Calu3 (cell line): ENCODE data around the gene CYP2B6. TPM values are rescaled to one million over a fixed set of nuclear protein-coding genes. Genes with fewer than 3 reads are reported as not detected.

Experiments
- BruUV-seq: library from RNA; stranded (reverse); fragments of 400-500 nt; replicated peaks from 2 replicates; lab custom pipeline; 2021; lab: Mats Ljungman, UMichigan
- CTCF ChIA-PET: fragments of 300-600 bp; sonication (Branson Sonifier 250); formaldehyde crosslinking; loops from one replicate; lab custom pipeline; 2022; ENCODE audit warnings: antibody characterized with exemption; lab: Charles Lee
- DNase-seq: peaks from one replicate; pipeline ENCODE4 v3.0.0; 2022
- H3K27ac Mint-ChIP-seq: one replicate; pipeline ENCODE4 v1.8.0; 2022; ENCODE audit warnings: mixed read lengths; ENCODE audit not compliant: unreplicated experiment
- H3K27me3 Mint-ChIP-seq: one replicate; pipeline ENCODE4 v1.8.0; 2022; ENCODE audit warnings: mixed read lengths; ENCODE audit not compliant: unreplicated experiment
- H3K36me3 Mint-ChIP-seq: one replicate; pipeline ENCODE4 v1.8.0; 2022; ENCODE audit warnings: mild to moderate bottlenecking, moderate library complexity, mixed read lengths; ENCODE audit not compliant: insufficient read depth, unreplicated experiment
- H3K4me1 Mint-ChIP-seq: one replicate; pipeline ENCODE4 v1.8.0; 2022; ENCODE audit warnings: mild to moderate bottlenecking, low read depth, mixed read lengths; ENCODE audit not compliant: unreplicated experiment
- H3K4me3 Mint-ChIP-seq: one replicate; pipeline ENCODE4 v1.8.0; 2022; ENCODE audit warnings: mild to moderate bottlenecking, low read depth, moderate library complexity, mixed read lengths; ENCODE audit not compliant: unreplicated experiment
- H3K9me3 Mint-ChIP-seq: one replicate; pipeline ENCODE4 v1.8.0; 2022; ENCODE audit warnings: low read depth, mixed read lengths; ENCODE audit not compliant: unreplicated experiment
- intact Hi-C: fragments of 100-400 bp; cut with micrococcal nuclease; formaldehyde crosslinking; loops from one replicate; pipeline ENCODE4 v1.10.0; 2022; ENCODE audit not compliant: unreplicated experiment
- total RNA-seq: library from RNA; stranded (reverse); gene quantifications from 2 replicates; pipeline ENCODE4 v1.2.3, GENCODE V29; 2022
- TF ChIP-seq, protein P1 (sequence below): fragments of 200-600 bp; IDR thresholded peaks from one replicate; pipeline ENCODE4 v1.8.0; 2022; ENCODE audit warnings: antibody characterized with exemption; ENCODE audit not compliant: unreplicated experiment

The CYP2B6 gene
- total RNA-seq, 1 experiment from 2014 or later = 4.2 TPM

GRCh38 chr19:41013359-41013758 is 22.3 kb downstream of the CYP2B6 start:
- intact Hi-C loops = no loop called here
- no peak overlapping the region for H3K4me3 Mint-ChIP-seq
- peaks cover 13% of the 10 kb centered on the region for H3K27me3 Mint-ChIP-seq
- H3K27ac Mint-ChIP-seq = no peak overlapping the region
- peaks cover 16% of the 10 kb centered on the region for H3K4me1 Mint-ChIP-seq
- no TSS peak for BruUV-seq
- DNase-seq = no peak
- H3K36me3 Mint-ChIP-seq = no peaks in the 10 kb centered on the region
- CTCF ChIA-PET = no interaction called here
- H3K9me3 Mint-ChIP-seq = peaks cover 6% of the 10 kb centered on the region
- TF ChIP-seq, protein P1, sequence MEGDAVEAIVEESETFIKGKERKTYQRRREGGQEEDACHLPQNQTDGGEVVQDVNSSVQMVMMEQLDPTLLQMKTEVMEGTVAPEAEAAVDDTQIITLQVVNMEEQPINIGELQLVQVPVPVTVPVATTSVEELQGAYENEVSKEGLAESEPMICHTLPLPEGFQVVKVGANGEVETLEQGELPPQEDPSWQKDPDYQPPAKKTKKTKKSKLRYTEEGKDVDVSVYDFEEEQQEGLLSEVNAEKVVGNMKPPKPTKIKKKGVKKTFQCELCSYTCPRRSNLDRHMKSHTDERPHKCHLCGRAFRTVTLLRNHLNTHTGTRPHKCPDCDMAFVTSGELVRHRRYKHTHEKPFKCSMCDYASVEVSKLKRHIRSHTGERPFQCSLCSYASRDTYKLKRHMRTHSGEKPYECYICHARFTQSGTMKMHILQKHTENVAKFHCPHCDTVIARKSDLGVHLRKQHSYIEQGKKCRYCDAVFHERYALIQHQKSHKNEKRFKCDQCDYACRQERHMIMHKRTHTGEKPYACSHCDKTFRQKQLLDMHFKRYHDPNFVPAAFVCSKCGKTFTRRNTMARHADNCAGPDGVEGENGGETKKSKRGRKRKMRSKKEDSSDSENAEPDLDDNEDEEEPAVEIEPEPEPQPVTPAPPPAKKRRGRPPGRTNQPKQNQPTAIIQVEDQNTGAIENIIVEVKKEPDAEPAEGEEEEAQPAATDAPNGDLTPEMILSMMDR = no peak

DNA sequence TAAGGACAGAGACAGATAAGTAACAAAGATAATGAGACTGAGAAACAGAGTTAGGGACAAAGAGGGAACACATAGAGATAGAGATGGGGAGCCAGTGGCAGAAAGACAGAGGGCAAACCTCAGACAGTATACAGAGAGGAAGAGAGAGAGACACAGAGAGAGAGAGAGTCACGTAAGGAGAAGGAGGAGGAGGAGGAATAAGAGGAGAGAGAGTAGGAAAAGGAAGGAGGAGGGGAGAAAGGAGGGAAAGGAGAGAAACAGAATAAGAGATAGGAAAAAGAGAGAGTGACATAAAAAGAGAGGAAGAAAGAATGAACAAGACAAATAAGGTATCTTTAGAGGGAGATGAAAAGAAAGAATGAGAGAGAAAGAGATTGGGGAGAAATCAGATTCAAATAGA is 23.6 kb downstream of the CYP2B6 start:
- no TSS peak for BruUV-seq
- no peaks in the 10 kb centered on the region for H3K36me3 Mint-ChIP-seq

DNA sequence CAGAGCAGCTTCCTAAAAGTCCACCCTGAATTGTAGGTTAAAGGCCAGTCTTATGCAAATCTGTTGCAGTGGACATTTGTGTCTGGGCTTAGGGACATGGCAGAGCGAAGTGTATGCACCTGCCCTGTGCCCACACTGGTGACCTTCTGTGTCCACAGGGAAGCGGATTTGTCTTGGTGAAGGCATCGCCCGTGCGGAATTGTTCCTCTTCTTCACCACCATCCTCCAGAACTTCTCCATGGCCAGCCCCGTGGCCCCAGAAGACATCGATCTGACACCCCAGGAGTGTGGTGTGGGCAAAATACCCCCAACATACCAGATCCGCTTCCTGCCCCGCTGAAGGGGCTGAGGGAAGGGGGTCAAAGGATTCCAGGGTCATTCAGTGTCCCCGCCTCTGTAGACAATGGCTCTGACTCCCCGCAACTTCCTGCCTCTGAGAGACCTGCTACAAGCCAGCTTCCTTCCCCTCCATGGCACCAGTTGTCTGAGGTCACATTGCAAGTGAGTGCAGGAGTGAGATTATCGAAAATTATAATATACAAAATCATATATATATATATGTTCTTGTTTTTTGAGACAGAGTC is 25.5 kb downstream of the CYP2B6 start:
- intact Hi-C loops = no loop called here
- no peak overlapping the region for H3K4me3 Mint-ChIP-seq
- TF ChIP-seq, protein P1 = no peak
- no peaks in the 10 kb centered on the region for H3K4me1 Mint-ChIP-seq
- peaks cover 3% of the 10 kb centered on the region for H3K9me3 Mint-ChIP-seq
- no peak for DNase-seq
- CTCF ChIA-PET = no interaction called here
- H3K36me3 Mint-ChIP-seq = no peaks in the 10 kb centered on the region
- H3K27ac Mint-ChIP-seq = no peak overlapping the region
- BruUV-seq = no TSS peak
- H3K27me3 Mint-ChIP-seq = no peaks in the 10 kb centered on the region

More for the DNA sequence above, 23.6 kb downstream of the CYP2B6 start:
- TF ChIP-seq, protein P1 = no peak
- Mint-ChIP-seq H3K4me1 (peaks cover 9% of the 10 kb centered on the region), H3K4me3 (no peak overlapping the region), H3K27ac (no peak overlapping the region), H3K9me3 (peaks cover 6% of the 10 kb centered on the region), H3K27me3 (peaks cover 5% of the 10 kb centered on the region)
- no peak for DNase-seq
- intact Hi-C loops = no loop called here
- CTCF ChIA-PET = no interaction called here

GRCh38 chr19:41018736-41019290 is 27.7 kb downstream of the CYP2B6 start:
- no peak overlapping the region for H3K4me3 Mint-ChIP-seq
- BruUV-seq = no TSS peak
- H3K36me3 Mint-ChIP-seq = no peaks in the 10 kb centered on the region
- H3K4me1 Mint-ChIP-seq = no peaks in the 10 kb centered on the region
- no peak for DNase-seq
- H3K27ac Mint-ChIP-seq = no peak overlapping the region
- CTCF ChIA-PET = interaction anchor here (0.5 kb wide), 1 partner anchor 701 kb away, joined by 3 read pairs; no protein-coding TSS in a partner anchor
- H3K27me3 Mint-ChIP-seq = no peaks in the 10 kb centered on the region
- no peaks in the 10 kb centered on the region for H3K9me3 Mint-ChIP-seq
- intact Hi-C loops = no loop called here
- TF ChIP-seq, protein P1 = no peak
